ENCODE data around the gene ALLC.
A peak's percentile ranks its signal among the peaks of the same experiment; 100 is the strongest.

Gene ALLC

DNA sequence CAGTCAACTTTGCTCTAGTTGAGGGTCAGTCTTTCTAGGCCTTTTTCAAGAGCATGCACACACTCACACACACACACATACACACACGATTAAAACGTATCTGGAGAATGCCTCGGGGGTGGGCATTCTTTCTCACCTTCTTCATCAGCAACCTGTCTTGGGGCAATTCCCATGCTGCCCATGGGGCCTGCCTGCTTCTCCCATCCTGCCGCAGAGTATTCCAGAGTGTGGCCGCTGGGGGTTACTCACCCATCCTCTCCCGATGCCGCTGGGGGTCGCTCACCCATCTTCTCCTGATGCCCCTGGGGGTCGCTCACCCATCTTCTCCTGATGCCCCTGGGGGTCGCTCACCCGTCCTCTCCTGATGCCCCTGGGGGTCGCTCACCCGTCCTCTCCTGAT, 10.8 kb upstream of the ALLC start:
- TF ChIP-seq TCF12 (IDR thresholded peaks at IDR 0.05; ENCODE audit: low read depth) (no peak), NFIC (IDR thresholded peaks at IDR 0.05) (no peak), CEBPB (IDR thresholded peaks at IDR 0.05) (no peak), CREB1 (IDR thresholded peaks at IDR 0.05; ENCODE audit: low read depth) (no peak), TAF1 (IDR thresholded peaks at IDR 0.05; ENCODE audit: low read depth) (no peak), EP300 (IDR thresholded peaks at IDR 0.05; ENCODE audit: borderline replicate concordance) (no peak), TEAD4 (IDR thresholded peaks at IDR 0.05) (no peak)
- TF ChIP-seq, protein P1, sequence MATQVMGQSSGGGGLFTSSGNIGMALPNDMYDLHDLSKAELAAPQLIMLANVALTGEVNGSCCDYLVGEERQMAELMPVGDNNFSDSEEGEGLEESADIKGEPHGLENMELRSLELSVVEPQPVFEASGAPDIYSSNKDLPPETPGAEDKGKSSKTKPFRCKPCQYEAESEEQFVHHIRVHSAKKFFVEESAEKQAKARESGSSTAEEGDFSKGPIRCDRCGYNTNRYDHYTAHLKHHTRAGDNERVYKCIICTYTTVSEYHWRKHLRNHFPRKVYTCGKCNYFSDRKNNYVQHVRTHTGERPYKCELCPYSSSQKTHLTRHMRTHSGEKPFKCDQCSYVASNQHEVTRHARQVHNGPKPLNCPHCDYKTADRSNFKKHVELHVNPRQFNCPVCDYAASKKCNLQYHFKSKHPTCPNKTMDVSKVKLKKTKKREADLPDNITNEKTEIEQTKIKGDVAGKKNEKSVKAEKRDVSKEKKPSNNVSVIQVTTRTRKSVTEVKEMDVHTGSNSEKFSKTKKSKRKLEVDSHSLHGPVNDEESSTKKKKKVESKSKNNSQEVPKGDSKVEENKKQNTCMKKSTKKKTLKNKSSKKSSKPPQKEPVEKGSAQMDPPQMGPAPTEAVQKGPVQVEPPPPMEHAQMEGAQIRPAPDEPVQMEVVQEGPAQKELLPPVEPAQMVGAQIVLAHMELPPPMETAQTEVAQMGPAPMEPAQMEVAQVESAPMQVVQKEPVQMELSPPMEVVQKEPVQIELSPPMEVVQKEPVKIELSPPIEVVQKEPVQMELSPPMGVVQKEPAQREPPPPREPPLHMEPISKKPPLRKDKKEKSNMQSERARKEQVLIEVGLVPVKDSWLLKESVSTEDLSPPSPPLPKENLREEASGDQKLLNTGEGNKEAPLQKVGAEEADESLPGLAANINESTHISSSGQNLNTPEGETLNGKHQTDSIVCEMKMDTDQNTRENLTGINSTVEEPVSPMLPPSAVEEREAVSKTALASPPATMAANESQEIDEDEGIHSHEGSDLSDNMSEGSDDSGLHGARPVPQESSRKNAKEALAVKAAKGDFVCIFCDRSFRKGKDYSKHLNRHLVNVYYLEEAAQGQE (IDR thresholded peaks at IDR 0.05; ENCODE audit: low read depth): no peak

DNA sequence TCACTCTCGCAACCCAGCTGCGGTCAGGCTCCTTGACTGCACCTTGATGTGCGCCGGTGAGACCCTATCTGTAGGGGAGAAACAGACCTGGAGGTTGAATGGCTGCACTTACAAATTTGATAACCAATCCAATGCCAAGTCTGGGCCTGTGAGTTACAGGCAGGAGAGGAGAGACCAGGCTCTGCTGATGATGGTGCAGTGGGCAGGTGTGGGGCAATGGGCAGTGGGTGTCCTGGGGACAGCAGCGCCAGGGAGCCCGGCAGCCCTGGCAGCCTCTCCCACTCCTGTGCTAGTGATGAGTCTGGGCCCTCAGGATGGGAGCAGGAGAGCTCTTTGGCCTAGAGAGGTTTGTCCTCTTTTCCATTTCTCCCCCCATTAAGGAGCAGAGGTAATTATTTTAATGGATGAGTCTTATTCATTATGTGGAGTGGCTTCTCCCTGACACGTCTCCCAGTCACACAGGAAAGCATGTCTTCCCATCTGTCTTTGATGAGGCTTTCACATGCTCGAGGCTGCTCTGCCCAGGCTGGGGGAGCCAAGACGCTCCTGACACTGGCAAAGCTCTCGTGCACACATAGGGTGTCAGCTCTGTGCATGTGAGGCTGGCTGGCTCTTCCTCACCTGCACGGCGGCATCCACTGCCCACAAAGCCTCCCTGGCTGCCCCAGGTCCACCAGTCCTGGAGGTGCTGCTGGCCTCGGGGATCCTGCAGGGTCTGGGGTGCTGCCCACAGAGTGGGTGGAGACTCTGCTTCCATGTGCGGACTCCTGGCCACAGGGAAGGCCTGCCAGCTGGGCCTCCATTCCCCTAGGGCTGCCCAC, 10.0 kb upstream of the ALLC start:
- no peak for TF ChIP-seq YY1 (IDR thresholded peaks at IDR 0.05; ENCODE audit: low read depth)

DNA sequence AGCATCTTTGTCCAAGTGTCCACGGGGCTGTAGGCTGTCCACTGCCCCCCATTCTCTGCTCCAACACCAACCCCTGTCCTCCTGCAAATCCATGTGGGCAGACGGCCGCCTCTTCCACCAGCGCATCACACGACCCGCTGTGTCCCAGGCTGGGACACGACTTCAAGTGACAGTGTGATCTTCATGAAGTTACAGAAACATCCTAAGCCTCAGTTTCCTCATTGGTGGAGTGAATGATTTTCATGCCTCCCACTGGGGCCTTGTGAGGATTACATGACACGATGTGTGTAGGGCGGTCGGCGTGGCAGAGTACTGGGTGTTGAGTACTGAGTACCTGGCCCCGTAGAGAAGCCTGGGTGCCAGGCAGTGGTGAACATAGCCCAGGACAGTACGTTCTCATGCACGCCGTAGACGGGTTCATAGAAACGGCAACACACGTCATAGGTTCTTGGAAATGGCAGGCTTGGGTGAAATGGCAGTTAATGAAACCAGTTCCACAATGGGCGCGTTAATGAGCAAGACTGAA, 9.3 kb upstream of the ALLC start:
- TF ChIP-seq EP300 (IDR thresholded peaks at IDR 0.05; ENCODE audit: borderline replicate concordance): no peak
- no peak for TF ChIP-seq YY1 (IDR thresholded peaks at IDR 0.05; ENCODE audit: low read depth)
- no peak for TF ChIP-seq TCF12 (IDR thresholded peaks at IDR 0.05; ENCODE audit: low read depth)
- no peak for TF ChIP-seq ZBTB7A (IDR thresholded peaks at IDR 0.05; ENCODE audit: low read depth)
- TF ChIP-seq TAF1 (IDR thresholded peaks at IDR 0.05; ENCODE audit: low read depth): no peak
- no peak for TF ChIP-seq FOXM1 (IDR thresholded peaks at IDR 0.05; ENCODE audit: borderline replicate concordance, low read depth)
- TF ChIP-seq EGR1 (IDR thresholded peaks at IDR 0.05): no peak
- TF ChIP-seq TEAD4 (IDR thresholded peaks at IDR 0.05): no peak
- no peak for TF ChIP-seq RAD21 (IDR thresholded peaks at IDR 0.05; ENCODE audit: low read depth)
- TF ChIP-seq, protein P1 (IDR thresholded peaks at IDR 0.05; ENCODE audit: low read depth): no peak
- TF ChIP-seq NFIC (IDR thresholded peaks at IDR 0.05): no peak
- no peak for TF ChIP-seq CREB1 (IDR thresholded peaks at IDR 0.05; ENCODE audit: low read depth)
- TF ChIP-seq, protein P2, sequence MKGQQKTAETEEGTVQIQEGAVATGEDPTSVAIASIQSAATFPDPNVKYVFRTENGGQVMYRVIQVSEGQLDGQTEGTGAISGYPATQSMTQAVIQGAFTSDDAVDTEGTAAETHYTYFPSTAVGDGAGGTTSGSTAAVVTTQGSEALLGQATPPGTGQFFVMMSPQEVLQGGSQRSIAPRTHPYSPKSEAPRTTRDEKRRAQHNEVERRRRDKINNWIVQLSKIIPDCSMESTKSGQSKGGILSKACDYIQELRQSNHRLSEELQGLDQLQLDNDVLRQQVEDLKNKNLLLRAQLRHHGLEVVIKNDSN (IDR thresholded peaks at IDR 0.05): no peak
- TF ChIP-seq, protein P3, sequence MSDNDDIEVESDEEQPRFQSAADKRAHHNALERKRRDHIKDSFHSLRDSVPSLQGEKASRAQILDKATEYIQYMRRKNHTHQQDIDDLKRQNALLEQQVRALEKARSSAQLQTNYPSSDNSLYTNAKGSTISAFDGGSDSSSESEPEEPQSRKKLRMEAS (IDR thresholded peaks at IDR 0.05): no peak

DNA sequence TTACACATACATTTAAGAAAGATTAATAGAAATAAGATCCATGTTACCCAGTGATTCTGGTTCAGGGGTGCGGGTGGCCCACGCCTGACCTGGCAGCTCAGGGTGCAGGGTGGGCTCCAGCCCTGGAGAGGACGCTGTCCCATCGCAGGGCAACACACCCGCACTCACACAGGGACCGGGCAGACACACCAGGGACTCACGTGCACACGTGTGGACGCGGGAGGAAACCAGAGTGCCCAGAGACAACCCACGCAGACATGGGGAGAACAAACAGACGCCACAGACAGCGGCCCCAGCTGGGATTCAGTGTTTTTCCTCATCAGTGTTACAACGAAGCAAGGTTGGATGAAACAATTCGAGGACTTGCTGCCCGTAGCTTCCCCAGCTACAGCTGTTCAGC, 8.4 kb upstream of the ALLC start:
- no peak for TF ChIP-seq TAF1 (IDR thresholded peaks at IDR 0.05; ENCODE audit: low read depth)

DNA sequence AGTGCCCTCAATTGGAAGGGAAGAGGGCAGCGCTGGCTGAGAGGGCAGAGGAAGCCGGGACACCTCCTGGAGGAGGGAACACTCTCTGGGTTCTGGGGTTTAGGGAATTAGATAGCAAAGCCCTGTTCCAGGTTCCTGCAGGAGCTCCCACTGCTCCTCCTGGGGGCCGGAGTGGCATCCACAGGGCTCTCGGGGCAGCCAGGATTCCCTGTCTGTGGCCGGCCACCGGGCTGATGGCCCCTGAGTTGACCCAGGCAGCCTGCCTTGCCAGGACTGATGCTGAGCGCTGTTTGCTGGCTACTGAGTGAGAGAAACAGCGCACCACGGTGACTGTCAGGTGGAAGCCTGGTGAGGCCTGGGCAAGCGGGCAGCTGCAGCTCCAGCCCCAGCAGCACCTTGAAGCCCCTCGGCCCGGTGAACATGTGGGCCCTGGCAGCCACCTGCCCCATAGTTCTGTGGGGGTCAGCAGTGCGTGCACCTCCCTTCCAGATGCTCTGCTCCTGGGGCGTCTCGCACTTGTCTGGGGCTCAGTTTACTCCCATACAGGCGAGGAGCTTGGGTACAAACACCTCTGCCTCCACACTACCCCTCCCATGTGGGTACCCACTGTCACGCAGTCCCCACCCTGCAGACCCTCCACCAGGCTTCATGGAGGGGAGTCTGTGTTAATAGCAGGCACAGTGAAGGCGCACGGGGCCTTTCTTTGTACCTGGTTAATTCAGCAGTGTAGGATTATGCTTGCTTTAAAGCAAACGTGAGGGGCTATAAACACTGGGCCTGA, 7.7 kb upstream of the ALLC start:
- no peak for TF ChIP-seq TCF12 (IDR thresholded peaks at IDR 0.05; ENCODE audit: low read depth)
- 0 out of 2 replicates have a peak, but pooled peaks have one; percentile 30 for TF ChIP-seq ZBTB7A (IDR thresholded peaks at IDR 0.05; ENCODE audit: low read depth)

DNA sequence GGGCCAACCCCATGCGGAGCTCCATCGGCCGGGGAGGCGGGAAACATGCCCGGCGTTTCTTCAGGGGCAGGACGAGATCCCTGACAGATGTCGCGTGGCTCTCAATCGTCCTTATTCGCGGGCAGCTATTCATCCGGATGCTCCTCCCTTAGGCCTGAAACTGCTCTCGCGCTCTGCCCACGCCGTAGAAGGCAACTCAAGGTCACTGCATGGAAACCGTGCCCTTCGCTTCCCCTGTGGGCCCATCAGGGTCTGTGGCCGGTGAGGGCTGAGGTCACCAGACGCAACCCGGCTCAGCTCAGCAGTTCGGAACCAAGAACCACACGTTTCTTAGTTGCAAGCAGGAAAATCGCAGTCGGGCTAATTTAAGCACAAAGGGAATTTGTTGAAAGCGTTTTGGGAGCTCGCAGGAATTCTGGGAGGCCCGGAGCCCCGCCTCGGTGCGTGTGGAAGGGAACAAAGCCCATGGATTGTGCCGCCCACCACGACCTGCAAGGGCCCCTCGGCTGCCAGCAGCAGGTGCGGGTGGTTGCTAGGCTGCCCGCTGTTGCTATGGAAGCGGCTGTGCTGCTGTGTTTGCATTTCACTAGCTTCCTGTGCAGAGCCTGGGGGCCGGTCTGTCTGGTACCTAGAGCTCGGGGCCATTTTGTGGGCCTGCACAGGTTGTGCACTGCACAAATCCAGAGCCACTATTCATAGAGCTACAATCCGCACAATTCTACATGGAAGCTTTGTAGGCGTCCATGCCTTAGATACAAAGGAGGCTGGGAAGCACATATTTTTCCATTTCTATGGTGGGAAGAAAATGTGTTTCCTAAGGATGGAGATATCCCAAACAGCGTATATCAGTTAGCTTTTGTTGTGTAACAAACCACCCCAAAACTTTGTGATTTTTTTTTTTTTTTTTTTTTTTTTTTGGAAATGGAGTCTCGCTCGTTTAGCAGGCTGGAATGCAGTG, 6.0 kb upstream of the ALLC start:
- TF ChIP-seq TAF1 (IDR thresholded peaks at IDR 0.05; ENCODE audit: low read depth) (no peak), CEBPB (IDR thresholded peaks at IDR 0.05) (no peak)
- TF ChIP-seq, protein P3 (IDR thresholded peaks at IDR 0.05): peak; percentile 38; the same call in 1 of the 2 replicates

All from Ishikawa (cell line).